D341Med (cell line): Measurements from ENCODE around the gene ATP1B2.
A peak's percentile ranks its signal among the peaks of the same experiment; 100 is the strongest.
"Not testable (repeated sequence)": the region's sequence is repeated elsewhere in the genome, so short reads cannot be mapped to it uniquely, and the experiment has no call there.

ENCODE experiments used
- DNase-seq: peaks from one replicate; pipeline ENCODE4 v3.0.0; 2012; ENCODE audit warnings: low spot score

The ATP1B2 gene

DNA sequence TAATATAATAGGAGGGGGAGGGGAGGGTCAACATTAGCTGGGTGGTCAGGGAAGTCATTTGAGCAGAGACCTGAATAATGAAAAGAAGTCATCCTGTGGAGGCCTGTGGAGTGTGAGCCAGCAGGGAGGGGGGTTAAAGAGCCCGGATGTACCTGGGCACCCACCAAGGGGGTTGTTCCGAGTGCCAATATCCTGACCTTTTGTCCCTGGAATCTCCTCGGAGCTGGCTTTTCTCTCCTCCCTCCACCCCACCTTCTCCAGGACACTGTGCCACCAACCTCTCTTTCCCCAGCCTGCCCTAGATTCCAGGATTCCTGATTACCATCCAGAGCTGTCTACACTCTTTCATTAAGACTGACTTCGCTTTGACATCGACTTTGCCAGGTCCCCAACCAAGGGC, 14.6 kb upstream of the ATP1B2 start:
- no peak for DNase-seq

DNA sequence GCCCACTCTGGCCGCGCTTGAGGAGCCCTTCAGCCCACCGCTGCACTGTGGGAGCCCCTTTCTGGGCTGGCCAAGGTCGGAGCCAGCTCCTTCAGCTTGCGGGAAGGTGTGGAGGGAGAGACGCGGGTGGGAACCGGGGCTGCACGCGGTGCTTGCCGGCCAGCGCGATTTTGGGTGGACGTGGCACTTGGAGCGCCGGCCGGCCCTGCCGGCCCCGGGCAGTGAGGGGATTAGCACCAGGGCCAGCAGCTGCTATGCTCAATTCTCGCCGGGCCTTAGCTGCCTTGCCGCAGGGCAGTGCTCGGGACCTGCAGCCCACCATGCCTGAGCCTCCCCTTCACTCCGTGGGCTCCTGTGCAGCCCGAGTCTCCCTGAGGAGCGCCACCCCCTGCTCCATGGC, 9.9 kb upstream of the ATP1B2 start:
- DNase-seq = no peak

DNA sequence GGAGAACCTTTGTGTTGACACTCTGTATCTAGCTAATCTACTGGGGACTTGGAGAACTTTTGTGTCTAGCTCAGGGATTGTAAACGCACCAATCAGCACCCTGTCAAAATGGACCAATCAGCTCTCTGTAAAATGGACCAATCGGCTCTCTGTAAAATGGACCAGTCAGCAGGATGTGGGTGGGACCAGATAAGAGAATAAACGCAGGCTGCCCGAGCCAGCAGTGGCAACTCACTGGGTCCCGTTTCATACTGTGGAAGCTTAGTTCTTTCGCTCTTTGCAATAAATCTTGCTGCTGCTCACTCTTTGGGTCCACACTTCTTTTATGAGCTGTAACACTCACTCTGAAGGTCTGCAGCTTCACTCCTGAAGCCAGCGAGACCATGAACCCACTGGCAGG, 9.1 kb upstream of the ATP1B2 start:
- not testable (repeated sequence) for DNase-seq

DNA sequence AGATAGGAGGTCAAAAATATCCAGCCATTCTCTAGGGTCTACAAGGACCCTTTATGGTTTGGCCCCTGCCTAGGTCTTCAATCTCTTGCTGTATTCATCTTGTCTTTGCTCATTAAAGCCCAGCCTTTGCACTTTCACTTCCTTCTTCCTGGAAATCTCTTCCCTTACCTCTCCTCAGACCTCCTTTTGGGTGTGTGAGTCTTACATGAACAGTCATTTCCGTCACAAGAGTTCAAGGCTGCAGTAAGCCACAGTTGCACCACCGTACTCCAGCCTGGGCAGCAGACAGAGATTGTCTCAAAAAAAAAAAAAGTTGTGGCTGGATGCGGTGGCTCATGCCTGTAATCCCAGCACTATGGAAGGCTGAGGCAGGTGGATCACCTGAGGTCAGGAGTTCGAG, 6.0 kb upstream of the ATP1B2 start:
- no peak for DNase-seq

DNA sequence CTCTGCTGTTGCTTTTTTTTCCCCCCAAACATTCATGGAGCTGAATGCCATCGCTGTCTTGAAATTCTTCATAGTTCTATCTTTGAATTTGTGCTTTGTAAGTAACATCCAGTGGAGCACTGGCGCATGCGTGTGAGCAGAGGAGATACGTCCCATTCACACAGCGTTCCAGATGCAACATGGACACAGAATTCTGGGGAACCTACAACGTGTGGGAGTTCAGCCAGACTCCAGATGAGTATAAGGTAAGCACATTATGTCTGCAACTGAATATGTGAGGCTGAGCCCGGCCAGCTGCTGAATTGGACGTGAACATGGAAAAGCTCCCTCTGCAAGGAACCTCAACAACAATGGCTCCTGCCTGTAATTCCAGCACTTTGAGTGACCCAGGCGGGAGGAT, 4.3 kb upstream of the ATP1B2 start:
- no peak for DNase-seq

DNA sequence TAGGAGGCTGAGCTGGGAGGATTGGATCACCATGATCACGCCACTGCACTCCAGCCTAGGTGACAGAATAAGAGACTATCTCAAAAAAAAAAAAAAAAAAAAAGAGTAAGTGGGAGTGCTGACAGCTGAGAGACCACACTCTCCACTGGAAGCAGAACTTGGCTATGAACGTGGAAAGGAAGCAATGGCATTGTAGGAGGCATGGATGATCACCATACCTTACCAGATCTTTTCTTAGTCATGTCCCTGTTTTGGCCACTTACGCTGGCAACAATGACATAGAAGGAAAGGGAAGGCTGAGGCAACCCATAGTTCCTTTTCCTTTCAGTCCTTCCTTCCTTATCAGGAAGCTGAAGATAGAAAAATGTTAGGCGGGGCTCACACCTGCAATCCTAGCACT, 3.7 kb upstream of the ATP1B2 start:
- no peak for DNase-seq

DNA sequence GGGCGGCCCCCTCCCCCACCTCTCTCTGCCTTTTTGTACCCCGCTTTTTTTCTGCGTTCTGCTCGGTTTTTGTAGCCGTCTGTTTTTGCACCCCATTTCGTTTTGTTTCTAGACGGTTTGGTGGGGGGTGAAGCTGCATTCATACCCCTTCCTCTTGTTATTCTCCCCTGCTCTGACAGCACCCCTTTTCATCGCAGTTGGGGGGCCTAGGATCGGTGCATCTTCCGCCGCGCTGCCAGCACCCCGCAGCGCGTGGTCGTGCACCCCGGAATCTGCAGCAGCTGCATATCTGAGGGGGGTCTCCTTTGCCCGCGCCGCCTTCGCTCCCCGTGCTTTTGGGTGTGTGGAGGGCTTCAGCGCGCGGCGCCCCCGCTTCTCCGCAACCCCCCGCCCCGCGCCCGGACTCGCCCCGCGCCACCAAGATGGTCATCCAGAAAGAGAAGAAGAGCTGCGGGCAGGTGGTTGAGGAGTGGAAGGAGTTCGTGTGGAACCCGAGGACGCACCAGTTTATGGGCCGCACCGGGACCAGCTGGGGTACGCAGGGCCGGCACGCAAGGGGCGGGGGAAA, 455 bp downstream of the ATP1B2 start:
- no peak for DNase-seq

DNA sequence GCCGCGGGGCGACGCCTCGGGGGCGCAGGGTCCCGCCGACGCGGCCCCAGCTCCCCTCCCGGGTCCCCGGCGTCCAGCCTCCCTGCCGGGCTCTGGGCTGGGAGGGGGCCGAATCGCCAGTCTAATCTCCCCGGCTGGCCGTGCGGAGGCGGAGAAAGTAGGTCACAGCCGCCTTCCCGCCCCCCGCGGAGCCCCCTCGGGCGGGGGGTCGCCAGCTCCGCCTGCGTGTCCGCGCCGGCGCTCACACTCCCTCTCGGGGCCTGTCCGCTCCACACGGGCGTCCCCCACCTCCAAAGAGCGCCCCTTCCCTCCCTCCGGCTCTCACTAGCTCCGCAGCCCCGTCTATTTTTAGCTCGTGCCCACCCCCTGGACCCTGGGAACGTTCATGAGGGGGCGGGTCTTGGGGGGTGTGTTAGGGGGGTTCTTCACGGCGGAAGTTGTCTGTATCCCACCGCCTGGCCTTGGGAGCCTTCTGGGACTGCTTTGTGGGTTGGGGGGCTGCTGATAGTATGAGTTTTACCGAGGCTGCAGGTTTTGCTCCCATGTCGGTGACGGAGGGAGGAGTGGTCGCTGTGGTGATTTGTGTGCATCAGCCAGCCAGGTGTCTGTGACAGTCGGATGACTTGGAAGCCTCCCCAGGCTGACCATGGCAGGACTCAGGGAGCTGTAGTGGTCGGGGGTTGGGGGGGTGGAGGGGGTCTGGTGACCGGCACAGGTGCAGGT, 1.1 kb downstream of the ATP1B2 start:
- DNase-seq = peak; percentile 43

DNA sequence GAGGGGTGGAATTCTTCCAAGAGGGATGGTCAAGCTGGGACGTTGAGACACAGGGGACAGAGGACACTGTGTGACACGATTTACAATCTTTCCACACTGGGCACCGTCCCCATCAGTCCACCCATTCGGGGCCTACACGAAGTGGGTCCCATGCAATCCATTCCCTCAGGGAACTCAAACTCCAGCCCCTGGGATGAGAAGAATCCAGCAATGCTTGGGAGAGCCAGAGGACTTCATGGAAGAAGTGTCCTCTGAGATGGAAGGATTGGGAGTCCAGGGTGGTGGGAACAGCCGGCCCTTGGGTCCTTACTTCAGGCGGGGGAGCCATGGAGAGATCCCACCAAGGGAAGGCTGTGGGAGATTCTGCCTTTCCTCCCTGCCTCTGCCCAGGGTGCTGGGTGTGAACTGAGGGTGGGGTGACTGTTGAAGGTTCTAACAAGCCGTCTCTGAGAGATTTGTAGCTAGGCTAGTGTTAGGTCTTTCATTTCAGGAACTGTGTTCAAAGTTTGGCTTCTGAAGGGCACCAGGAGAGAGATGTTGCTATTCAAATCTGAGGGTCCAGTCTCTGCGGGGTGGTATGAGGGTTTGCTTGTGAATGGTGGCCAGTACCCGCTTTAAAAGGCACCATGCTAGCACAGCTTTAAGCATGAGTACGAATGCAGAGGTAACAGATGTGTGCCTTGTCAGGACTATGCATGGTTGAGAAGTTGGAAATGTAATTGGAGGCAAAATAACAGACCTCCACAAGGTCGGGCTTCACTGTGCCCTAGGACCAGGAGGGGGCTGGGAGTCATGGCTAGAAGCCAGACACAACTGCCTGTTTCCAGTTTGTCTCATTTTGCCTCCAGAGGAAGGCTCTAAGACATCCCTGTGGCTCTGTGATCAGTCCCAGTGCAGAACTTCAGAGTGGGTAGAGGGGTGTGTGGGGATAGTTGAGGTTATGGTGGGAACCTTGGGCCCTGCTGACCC, 1.9 kb downstream of the ATP1B2 start:
- no peak for DNase-seq

DNA sequence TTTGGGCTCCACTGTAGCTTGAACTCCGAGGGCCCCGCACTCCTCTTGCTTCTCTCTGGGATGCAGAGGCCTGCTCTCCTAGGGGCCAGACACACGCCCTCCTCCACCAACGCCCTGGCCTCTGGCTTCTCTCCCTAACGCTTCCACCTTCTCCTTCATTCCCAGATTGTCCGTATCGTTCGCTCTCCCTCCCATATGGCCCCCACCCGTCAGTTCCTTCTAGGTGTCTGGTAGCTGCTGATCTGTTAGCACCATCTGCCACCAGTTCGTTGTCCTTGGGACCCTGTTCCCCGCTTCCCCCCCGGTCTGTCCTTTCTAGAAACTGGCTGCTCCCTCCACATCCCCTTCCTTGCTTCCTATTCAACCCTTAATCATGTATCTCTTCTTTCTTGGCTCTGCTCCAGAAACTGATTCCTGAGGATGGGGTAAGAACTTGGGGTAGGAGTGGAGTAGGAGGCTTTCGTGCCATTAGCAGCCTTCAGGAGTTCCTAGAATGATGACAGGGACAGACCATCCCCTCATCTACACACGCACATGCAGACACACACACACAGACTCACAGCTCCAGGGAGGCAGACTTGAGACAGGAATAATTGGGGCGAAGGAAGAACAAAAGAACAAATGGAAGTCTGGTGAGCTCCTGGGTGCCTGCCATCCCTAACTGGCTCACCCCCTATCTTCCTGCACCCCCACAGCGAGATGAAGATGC, 4.3 kb downstream of the ATP1B2 start:
- peak; percentile 3 for DNase-seq

DNA sequence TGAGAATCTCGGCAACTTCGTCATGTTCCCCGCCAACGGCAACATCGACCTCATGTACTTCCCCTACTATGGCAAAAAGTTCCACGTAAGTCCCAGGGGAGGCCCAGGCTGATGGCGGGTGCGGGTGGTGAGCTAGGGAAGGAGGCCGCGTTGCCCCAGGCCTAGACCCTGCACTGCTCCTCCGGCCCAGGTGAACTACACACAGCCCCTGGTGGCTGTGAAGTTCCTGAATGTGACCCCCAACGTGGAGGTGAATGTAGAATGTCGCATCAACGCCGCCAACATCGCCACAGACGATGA, 4.8 kb downstream of the ATP1B2 start:
- peak; percentile 3 for DNase-seq

DNA sequence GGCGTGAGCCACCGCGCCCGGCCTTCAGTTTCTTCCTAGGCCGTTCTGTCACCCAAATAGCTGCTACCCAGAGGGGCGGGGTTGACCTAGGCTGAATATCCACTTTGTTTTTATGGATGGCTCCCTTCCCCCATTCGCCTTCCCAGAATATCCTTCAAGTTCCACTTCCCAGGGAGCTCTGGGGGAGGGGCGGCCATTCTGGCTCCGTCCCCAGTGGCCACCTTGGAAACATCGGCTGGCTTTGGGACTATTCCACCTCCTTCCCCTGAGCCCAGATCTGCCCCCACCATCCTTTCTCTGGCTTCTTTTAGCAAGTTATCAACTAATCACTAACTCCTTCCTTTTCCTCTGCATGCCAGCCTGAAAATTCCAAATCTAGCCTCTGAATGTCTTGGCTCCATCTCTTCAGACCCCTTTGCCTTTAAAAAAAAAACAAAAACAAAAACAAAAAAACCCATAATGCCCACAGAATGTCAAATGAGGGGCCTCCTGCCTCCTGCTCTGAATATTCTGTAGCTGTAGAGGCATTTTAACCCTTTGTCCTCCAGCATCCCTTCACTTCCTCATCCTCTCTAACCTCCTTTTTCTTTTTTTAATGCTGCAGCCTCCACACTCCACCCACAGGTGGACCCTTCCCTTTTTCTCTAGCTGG, 6.4 kb downstream of the ATP1B2 start:
- DNase-seq = no peak

DNA sequence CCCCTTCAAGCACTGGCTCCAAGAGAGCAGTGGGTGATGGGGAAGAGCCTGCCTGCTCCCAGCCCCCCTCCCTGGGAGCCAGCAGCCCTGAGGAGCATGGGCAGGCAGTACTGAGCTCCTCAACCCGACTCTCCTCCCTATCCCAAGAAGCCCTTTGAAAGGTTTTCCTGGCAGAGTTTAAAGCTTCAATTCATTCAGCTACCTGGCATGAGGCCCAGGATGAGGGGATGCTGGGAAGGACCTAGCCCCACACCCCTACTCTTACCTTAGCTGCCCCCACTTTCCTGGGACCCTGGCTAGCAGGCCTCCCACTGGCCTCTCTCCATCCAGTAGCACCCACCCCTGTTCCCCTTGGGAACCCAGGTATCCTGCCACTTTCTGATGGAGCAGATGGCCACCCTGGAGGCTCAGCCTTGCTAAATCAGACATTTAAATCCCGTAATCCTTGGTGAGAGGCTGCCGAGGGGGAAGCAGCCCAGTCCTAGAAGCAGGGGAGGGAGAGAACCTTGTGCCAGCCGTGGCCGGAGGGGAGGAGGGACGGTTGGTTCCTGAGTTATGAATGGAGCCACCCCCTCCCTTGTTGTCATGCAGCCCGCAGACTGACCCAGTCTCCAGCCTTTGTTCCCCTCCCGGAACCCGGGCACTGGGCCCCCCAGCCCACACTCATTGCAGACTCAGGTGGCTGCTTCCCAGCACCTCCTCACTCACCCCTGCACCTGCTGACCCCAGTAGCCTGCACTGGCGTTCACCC, 17.1 kb downstream of the ATP1B2 start:
- peak; percentile 84 for DNase-seq

DNA sequence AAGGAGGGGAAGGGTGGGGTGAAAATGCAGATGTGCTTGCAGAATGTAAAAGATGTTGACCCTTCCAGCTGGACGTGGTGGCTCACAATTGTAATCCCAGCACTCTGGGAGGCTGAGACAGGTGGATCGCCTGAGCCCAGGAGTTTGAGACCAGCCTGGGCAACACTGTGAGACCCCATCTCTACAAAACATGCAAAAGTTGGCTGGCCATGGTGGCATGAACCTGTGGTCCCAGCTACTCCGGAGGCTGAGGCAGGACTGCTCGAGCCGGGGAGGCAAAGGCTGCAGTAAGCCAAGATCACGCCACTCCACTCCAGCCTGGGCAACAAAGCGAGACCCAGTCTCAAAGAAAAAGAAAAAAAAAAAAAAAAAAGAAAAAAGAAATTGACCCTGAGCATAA, 17.8 kb downstream of the ATP1B2 start:
- DNase-seq = no peak

DNA sequence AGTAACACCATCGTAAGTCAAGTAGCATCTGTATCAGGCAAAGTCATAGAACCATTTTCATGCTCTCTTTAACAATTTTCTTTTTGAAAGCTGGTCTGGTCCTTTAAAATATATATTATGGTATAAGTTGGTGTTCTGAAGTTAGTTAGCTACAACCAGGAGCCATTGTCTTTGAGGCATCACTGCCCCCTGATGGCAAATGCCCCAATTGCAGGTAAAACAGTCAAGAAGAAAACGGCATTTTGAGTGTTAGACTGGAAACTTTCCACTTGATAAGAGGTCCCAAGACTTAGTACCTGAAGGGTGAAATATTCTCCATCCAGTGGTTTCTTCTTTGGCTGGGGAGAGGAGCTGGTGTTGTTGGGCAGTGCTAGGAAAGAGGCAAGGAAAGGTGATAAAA, 22.5 kb downstream of the ATP1B2 start:
- peak; percentile 14 for DNase-seq

DNA sequence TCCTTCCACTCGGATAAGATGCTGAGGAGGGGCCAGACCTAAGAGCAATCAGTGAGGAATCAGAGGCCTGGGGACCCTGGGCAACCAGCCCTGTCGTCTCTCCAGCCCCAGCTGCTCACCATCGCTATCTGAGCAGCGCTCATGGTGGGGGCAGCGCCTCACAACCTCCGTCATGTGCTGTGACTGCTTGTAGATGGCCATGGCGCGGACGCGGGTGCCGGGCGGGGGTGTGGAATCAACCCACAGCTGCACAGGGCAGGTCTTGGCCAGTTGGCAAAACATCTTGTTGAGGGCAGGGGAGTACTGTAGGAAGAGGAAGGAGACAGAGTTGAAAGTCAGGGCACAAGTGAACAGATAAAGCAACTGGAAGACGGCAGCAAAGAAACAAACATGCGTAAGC, 24.2 kb downstream of the ATP1B2 start:
- peak; percentile 6 for DNase-seq

DNA sequence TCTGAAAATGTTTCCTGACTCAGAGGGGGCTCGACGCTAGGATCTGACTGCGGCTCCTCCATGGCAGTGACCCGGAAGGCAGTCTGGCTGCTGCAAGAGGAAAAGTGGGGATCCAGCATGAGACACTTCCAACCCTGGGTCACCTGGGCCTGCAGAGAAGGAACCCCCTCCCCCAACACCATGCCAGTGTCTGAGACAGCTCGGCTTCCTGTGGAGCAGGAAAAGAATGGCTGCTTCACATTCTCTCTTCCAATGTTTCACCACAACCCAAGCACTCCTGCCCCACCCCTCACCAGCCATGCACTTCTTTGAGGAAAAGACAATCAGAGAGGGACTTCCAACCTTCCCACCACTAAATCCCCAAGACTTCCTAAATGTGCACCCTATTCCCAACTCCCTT, 25.8 kb downstream of the ATP1B2 start:
- no peak for DNase-seq

DNA sequence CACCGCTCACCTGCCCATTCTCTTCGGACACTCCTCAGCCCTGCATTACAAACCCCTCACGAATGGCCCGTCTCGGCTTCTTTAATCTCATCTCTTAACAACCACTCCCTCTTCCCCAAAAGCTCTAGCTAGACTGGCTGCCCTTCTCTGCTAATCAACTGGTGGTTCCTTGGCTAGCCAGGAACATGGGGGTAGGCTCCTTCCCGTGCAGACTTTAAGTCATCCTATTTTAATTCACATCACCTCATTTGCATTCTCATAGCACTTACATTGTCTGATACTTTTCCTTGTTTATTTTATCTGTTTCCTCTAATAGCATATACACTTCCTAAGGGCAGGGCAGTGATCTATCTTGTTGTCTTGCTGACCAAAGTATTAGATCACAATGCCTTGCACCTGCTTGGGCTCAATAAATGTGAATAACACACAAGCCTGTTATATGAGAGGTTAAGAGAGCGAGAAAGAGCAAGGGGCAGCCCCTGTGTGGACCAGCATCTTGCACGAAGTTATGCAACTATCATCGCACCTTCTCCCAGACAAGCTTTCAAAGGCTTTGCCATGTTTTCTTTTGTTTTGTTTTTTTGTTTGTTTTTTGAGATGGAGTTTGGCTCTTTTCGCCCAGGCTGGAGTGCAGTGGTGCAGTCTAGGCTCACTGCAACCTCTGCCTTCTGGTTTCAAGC, 26.8 kb downstream of the ATP1B2 start:
- DNase-seq = peak; percentile 2

DNA sequence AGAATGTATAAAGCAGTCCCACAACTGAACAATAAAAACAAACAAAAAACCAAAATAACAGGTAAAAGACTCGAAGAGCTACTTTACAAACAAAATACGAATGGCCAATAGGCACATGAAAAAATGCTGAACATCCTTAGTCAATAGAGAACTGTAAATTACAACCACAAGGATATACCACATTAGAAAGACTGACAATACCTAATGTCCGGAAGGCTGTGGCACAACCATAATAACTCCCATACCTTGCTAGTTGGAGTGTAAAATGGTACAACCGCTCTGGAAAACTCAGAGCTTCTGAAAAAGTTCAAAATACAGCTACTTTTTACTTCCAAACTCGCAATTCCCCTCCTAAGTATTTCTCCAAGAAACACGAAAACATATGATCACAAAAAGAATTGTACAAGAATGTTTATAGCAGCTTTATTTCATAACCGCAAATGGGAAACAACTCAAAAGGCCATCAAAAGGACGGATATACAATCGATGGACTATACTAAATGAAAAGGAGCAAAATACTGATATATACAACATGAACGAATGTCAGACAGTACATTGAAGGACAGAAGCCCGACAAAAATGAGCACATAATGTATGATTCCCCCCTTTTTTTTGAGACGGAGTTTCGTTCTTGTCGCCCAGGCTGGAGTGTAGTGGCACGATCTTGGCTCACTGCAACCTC, 34.3 kb downstream of the ATP1B2 start:
- DNase-seq = no peak
